ENCODE results near the gene FBXL3.

Gene FBXL3, protein sequence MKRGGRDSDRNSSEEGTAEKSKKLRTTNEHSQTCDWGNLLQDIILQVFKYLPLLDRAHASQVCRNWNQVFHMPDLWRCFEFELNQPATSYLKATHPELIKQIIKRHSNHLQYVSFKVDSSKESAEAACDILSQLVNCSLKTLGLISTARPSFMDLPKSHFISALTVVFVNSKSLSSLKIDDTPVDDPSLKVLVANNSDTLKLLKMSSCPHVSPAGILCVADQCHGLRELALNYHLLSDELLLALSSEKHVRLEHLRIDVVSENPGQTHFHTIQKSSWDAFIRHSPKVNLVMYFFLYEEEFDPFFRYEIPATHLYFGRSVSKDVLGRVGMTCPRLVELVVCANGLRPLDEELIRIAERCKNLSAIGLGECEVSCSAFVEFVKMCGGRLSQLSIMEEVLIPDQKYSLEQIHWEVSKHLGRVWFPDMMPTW

DNA sequence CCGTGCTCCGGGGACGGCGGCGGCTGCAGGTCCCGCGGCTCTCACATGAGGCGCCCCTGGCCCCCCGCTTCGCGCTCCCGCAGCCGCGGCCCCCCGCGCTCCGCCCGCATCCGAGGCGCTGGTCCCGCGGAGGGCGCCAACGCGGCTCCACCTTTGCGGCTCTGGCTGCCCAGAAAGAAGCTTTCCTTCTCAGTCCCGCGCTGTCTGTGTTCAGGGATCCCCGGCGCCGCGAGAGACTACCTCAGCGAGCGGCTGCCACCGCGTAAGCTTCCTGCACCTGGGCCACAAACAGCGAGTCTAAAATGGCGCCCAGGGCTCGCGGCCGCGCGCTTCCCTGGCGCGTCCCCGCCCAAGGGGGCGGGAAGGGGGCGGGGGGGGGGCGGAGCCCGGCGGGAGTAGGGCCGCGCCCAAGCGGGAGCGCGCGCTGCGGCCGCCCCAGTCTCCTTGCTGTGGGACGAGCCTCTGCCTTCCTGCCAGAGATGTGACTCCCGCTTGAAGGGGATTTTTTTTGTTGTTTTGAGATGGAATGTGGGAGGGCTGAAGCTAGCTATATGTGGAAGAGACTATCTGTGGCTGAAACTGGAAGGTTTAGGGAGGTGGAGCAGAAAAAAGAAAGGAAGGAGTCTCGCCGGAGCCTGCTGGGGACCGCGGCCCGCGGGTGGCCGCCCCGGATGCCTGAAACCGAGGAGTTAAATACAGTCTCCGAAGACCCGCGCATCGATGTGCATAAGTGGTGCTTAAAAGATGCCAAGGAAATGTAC is at the start of gene FBXL3:
TSS of gene FBXL3 (minus strand) at position 299 of the 761 bp plus-strand sequence. CDS start 5,299 bp downstream, outside the sequence.
- DNase-seq: peak; percentile 80 to 88

DNA sequence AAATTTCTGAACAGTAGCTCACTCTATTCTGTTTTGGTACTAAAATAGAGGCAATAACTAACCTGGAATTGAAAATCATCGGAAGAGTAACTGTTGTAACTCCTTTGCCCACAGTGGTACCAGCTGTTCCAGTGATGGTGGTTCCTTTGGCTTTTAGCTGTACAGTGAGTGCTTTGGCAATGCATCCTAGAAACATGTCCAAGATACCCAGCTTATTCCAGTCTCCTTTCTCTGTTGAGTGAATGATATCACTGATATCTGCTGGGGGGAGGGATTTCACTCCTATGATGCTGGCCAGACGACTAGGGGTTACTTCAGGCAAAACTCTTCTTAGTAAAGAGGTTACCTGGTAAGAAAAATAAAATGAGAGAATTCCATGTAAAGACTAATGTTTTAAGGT is 40.6 kb upstream of the FBXL3 start:
- no peak for DNase-seq

DNA sequence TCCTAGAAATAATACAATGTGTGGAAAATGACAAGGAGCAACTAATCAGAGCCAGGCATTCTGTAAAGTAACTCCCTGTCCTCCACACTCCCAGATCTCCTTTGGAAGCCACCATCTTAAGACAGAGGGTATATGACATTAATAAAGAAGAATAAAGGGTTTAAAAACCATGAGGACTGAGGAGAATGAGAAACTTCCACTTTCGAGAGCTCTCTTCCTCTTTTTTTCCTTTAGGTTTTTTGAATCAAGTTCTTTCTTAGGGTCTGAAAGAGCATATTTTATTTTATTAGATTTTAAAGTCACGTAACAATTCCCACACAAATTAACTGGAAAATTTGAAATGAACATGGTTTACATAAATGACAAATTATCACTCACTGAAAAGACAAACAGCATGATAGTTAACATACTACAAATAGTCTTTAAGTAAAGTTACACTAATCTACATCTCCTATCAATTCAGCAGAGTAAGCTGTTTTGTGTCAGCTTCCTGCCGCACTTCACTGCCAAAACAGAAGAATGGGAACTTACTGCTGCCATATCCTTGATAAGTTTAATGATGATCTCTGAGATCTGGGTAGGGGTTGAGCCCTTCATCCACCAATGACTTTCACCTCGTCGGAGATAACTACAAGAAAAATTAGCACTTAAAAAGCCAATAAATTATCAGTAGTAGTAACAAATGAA is 38.6 kb upstream of the FBXL3 start:
- DNase-seq: no peak

DNA sequence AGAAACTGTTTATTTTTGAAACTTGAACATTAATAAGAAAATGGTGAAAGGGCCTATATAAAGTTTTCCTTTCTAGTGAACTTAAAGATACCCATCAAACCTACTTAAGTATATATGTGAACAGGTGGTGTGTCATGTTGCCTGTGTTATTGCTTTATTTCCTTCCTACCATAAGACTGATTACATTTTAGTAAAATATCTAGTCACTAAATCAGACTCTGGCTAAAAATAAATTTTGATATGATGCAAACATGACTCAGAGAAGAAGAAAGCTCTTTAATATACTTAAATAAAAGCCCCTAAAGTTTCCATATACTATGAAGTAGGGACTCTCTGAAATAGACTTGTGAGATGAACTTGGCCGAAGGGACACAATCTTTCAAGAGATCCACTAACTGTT is 35.1 kb upstream of the FBXL3 start:
- no peak for DNase-seq

DNA sequence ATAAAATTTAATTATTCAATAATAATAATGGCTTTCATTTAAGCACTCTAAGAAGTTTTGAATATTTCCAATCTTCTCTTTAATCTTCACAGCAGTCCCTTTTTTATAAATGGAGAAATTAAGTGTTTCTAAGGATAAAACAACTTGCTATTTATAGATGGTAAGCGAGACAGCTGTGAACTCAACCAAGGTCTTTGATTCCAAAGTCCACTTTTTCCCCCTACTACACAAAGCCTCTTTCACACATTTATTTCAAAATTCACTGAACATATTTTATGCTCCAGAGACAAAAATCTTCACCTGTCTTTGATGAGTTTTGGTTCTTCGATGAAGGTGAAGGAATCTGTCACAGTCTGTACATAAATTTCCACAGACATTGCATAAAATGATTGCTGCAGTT is 34.4 kb upstream of the FBXL3 start:
- DNase-seq: no peak

DNA sequence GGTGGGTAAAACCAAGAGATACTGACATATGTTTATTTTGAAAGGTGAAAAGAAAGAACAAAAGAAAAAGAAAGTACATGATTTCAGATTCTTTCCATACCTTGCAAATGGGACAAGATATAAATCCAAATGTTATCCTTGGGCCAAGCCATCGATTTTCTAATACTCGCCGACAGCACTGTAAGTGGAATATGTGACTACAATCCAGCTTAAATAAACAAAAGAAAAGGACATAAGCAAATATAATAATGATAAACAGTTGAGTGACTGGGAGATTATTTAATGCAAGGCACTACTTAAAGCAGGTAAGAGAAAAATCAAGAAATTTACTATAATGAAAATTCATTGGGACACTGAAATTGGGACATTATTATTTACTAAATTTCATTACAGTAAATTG is 29.9 kb upstream of the FBXL3 start:
- DNase-seq: no peak

DNA sequence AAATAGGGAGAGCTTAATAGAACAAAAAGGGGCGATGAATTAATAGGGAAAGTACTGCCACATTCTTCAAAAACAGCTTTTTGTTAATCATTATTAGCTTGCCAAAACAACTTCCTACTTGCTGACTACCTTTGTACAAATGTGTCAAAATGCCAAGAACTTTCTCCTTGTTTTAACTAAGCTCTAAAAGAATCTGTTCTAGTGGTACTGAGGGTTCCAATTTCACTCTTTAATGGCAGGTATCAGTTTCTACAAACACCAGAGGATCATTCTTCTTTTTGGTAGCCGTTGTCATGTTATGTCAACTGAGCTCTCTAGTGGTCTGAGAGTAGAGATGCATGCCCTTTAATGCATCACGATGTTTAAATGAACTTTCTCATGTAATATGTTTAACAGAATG is 29.4 kb upstream of the FBXL3 start:
- DNase-seq: no peak

DNA sequence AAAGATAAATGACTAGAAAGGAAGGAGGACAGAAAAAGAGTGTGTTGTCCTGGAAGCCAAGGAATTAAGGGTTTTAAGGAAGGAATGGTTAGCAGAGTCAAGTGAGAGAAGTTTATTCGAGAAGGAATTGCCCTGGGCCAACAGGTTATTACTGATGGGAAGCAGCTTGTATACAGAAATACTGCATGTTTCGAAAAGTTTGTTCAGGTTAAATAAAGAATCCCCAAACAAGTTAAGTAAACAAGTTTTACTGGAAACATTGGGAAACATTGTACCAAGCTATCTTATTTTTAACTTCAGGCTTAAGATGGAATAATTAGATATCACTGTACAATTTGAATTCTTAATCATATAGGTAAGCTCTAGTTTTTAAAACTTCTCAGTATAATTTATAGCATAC is 28.2 kb upstream of the FBXL3 start:
- DNase-seq: no peak

DNA sequence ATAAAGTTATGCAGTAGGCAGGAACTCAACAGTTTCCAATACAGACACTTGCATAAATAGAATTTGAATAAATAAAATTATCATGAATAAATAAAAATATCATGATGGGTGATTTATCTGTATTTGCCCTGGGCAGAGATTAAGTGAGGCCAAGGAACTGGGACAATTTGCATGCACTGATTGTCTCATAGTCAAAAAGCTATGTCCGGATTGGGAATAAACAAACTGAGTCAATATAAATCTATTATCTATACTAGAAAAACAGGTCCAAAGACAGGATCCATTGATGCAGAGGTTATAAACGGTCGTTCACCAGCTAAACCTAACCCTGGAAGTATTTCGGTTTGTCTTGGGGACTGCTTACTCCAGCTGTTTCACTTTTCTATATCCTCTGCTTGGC is 26.2 kb upstream of the FBXL3 start:
- no peak for DNase-seq

DNA sequence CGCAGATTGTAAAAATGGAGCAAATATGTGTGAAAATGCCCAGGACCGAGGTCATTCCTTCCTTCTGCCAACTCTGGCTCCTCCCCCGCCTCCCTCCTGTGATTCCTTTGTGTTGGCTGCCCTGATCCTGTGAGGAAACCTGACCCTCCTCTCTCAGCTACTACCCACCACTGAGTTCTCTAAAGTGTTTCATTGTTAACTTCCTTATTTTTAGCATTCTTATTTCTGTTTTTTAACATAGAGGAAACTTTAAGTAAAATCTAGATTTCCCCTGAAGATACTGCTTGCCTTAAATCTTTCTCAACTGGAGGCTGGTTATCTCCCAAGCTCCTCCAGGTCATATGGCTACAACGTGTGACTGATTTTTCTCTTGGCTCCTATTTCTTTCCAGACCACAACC is 21.7 kb upstream of the FBXL3 start:
- DNase-seq: peak; percentile 10 to 17

DNA sequence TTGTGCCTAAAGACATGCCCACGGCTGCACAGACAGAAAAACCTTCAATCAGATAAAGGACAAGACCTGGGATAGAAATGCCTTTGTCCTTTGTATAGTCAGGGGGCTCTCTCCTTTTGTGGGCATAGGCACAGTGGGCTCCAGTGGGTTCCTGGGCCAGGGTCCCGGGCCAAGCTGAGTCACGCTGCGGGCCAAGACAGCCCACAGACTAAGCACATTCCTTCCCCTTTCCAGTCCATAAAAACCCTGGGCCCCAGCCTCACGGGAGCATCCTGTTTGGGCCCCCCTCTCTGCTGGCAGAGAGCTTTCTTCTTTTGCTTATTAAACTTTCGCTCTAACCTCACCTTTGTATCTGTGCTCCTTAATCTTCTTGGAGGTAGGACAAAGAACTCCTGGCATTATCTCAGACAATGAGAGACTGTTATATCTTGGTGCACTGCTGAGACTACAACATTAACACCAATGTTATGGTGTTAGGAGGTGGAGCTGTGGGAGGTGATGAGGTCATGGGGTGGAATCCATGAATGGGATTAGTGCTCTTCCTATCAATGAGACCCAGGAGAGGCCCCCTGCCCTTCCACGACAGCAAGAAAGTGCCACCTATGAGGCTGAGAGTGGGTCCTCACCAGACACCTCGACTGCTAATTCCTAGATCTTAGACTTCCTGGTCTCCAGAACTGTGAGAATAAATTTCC is 20.8 kb upstream of the FBXL3 start:
- DNase-seq: no peak

DNA sequence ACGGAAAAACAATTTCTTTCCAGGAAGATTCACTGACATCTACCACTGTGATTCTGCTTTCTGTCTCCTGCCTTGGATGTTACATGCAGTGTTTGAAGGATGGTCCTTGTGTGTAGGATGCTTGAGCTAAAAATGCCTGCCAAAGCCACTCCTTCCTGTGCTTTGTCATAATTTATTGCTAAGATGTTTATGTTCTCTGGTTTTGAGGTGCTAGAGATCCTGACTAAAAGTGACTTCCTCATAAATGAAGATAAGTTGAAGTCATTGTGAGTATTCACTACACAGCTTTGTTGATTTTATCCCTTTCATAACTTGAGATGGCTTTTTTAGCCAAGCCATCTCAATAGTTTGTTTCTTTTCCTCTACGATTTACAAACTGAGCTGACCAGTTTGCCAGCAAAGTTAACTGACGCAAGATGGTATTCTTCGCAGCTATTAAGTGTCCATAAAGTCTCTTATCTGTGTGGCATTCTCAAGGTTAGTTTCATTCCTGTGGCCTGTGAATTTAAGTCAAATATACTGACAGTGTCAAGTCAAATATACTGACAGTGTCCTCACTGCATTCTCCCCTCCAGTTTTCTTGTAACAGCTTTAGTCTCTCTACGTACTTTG is 15.7 kb upstream of the FBXL3 start:
- DNase-seq: no peak

DNA sequence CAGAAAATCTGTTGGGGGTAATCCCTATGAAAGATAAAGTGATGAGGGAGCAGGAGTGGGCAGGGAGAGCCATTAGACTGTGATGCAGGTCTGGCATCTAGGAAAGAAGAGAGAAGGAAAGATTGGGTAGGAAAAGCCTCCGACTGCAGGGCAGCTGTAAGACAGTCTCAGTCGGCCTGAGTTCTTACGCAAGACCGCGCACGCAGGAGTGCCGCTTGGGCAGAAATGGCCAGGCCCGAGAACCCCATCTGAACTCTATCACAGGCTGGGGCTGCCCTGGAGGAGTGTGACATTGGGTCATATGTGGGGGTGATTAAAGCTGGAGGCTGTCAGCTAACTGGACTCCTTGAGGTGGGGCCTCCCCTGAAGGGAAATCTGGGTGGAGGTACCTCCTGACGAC is 13.9 kb upstream of the FBXL3 start:
- no peak for DNase-seq

DNA sequence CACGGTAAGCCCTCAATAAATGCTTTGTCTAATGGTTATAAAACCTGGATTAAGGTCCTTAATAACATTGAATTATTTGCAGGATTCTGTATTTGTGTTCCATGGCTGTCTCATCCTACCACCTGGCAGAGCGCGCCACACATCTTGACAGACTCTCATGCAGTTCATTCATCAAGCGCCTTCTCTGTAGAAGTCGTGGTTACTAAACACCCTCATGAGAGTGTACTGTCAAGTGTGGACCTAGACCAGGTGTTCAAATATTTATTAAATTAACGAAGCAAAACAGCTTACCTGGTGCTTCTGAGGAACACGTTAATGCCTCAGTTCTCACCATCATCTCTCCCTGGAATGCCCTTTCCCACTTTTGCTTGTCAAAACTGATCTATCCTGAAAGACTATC is 13.1 kb upstream of the FBXL3 start:
- DNase-seq: no peak

DNA sequence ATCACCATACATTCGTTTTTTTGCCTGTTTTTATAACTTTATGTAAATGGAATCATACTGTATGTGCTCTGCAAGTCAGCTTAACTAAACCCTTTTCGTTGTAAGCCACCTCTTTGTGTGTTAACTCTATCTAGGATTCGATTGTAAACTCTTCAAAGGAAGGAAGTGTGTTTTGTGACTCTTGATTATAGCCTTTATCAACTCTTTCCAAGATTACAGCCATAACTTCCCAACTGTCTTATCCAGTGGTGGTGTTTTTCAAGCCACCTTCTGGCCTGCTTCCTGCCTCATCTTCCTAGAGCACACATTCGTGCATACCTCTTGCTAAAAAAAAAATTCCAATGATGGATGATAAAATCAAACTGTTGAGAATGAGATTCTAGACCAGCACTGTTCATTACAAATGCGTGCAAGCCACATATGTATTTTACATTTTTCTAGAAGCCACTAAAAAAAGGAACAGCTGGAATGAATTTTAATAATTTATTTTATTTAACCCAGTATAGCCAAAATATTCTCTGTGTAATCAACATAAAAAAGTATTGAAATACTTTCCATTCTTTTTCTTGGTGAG is 12.0 kb upstream of the FBXL3 start:
- DNase-seq: no peak

DNA sequence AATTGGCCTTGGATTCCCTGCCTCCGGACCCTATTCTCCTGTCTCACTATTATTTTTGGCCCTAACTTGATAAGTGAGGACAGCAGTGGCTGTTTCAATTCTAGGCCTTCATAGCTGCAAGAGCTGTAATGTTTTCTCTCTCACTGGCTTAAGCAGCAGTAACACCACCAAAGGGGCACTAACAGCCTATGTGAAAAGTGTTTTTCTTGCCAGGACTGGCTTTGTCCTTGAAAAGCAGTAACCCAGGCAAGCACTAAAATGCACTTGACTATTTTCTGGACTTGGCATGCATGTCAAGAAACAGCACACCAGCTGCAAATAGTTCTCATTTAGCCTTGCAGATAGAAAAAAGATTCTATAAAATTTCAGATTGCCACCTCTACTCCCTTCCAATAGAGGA is 9.3 kb upstream of the FBXL3 start:
- DNase-seq: no peak

DNA sequence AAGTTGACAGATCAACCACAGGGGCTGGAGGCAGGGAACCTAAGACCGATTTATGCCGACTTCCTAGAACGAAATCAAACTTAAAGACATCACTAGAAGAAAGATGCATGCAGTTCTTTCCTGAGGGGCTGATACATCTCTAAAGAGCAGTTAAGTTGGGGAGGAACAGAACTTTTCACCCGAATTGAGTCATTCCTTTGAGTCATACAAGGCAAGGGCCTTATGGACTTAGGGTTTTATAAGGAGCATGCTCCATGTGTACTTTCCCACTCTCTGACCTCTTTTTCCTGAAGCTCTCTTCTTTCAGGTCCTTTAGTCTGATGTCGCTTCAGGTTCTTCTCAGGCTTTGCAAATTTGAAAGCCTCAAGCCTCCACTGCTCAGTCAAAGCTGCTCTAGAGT is 7.9 kb upstream of the FBXL3 start:
- DNase-seq: no peak

DNA sequence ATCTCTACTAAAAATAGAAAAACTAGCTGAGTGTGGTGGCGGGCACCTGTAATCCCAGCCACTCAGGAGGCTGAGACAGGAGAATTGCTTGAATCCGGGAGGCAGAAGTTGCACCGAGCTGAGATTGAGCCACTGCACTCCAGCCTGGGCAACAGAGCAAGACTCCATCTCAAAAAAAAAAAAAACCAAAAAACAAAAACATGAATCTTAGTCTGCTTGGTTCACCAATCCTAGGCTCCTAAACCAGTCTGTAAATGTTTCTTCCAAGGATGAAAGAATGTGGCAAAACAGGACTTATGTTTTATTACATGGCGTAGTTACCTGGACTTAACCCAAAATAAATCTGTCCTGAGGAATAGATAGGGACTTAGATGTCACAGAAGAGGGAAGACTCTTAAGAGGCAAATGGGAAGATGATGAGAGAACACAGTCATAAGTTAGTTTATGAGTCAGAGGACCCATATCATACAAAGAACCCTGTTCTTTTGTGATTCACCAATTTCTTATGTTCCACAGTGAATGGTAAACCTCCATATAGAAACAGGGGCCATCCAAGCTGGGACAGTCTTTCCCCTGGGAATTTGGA is 6.9 kb upstream of the FBXL3 start:
- no peak for DNase-seq

DNA sequence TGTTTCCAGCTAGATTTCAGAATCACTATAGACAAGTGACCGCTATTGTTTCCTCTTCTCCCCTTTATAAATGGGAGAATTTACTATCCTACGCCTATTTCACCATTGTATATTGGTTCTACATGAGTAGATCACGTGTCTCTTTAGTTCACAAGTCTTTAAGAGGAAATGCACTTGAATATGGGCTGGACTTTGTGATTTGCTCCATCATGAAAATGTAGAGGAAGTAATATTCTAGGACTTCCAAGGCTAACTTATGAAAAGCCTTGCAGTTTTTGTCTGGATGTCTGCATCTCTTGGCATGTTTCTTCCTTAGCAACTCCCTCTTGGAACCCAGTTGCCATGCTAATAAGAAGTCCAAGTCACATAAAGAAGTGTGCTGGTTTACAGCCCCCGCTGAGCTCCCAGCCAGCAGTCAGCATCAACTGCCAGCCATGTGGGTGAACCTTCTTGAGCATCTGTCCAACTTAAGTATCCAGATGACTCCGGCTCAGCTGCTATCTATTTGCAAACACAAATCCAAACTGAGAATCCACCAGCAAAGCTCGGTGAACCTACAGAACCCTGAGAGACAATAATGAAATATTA is 4.8 kb upstream of the FBXL3 start:
- no peak for DNase-seq

DNA sequence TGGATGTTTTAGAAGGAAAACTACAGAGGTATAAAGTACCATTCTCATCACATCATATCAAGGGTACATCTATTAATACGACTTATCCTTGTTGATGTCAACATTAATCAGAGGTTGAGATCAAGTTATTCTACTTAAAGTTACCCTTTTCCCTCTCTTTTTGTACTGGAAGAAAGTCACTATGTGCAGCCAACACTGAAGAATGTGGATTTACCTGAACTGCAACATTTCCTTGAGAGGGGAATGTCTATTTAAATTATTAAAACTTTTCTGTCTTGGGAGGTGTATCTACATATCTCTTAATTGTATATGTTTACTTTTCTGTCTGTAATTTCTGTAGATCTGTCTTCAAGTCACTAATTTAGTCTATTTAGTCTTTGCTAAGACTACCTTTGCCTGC is 2.5 kb upstream of the FBXL3 start:
- no peak for DNase-seq

DNA sequence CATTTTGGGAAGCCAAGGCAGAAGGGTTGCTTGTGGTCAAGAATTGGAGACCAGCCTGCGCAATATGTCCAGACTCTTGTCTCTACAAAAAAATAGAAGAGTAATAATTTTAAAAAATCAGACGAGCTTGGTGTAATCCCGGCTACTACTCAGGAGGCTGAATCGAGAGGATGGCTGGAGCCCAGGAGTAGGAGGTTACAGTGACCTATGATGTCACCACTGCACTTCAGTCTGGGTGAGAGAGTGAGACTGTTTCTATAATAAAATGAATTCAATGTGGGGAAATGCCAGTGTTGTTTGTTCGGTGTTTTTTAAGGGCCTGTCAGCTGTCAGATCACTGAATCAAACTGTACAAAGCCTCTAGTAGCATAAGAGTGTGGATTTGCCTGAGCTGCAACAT is 1.2 kb upstream of the FBXL3 start:
- no peak for DNase-seq
